Measurements from ENCODE around the gene PTS.
"Not testable (repeated sequence)": the region's sequence is repeated elsewhere in the genome, so short reads cannot be mapped to it uniquely, and the experiment has no call there.

The PTS gene

DNA sequence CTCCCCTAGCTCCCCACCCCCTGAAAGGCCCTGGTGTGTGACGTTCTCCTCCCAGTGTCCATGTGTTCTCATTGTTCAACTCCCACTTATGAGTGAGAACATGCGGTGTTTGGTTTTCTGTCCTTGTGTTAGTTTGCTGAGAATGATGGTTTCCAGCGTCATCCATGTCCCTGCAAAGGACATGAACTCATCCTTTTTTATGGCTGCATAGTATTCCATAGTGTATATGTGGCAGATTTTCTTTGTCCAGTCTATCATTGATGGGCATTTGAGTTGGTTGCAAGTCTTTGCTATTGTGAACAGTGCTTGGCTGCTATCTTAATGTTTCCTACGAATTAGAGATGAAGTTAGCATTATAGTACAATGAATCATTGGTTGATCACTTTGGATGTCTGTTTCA is 27.1 kb upstream of the PTS start:
- not testable (repeated sequence) for H3K4me1 ChIP-seq (ENCODE audit: control insufficient read depth, insufficient read depth, low read length); H3K9me3 ChIP-seq (ENCODE audit: control insufficient read depth, insufficient read depth, low read length); H3K36me3 ChIP-seq (ENCODE audit: control insufficient read depth, insufficient read depth, low read length); H3K9ac ChIP-seq (ENCODE audit: low read depth, low read length); H3K27me3 ChIP-seq (ENCODE audit: control insufficient read depth, insufficient read depth, low read length); H3K27ac ChIP-seq (ENCODE audit: low read depth, low read length); H3K4me3 ChIP-seq (ENCODE audit: low read depth, low read length)

- Histone ChIP-seq H3K9me3 (ENCODE audit: control insufficient read depth, insufficient read depth, low read length) (no peaks in the 10 kb centered on the region), H3K27me3 (ENCODE audit: control insufficient read depth, insufficient read depth, low read length) (no peaks in the 10 kb centered on the region), H3K36me3 (ENCODE audit: control insufficient read depth, insufficient read depth, low read length) (no peaks in the 10 kb centered on the region), H3K4me1 (ENCODE audit: control insufficient read depth, insufficient read depth, low read length) (no peaks in the 10 kb centered on the region), H3K9ac (ENCODE audit: low read depth, low read length) (no peak overlapping the region), H3K4me3 (ENCODE audit: low read depth, low read length) (no peak overlapping the region), H3K27ac (ENCODE audit: low read depth, low read length) (no peak overlapping the region)
Observed at GRCh38 chr11:112200252-112200651, 26.0 kb upstream of the PTS start.

DNA sequence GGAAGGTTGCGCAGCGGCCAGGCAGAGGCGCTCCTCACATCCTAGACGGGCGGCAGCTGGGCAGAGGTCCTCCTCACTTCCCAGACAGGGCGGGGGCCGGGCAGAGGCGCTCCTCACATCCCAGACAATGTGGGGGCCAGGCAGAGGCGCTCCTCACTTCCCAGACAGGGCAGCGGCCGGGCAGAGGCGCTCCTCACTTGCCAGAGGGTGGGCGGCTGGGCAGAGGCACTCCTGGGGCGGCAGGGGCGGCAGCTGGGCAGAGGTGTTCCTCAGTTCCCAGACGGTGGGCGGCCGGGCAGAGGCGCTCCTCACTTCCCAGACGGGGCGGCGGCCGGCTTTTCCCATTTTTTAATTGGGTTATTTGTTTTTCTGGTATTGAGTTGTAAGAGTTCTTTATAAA is 20.2 kb upstream of the PTS start:
- Histone ChIP-seq H3K9me3 (ENCODE audit: control insufficient read depth, insufficient read depth, low read length) (no peaks in the 10 kb centered on the region), H3K36me3 (ENCODE audit: control insufficient read depth, insufficient read depth, low read length) (no peaks in the 10 kb centered on the region), H3K4me3 (ENCODE audit: low read depth, low read length) (no peak overlapping the region), H3K27ac (ENCODE audit: low read depth, low read length) (no peak overlapping the region), H3K9ac (ENCODE audit: low read depth, low read length) (no peak overlapping the region), H3K4me1 (ENCODE audit: control insufficient read depth, insufficient read depth, low read length) (no peaks in the 10 kb centered on the region), H3K27me3 (ENCODE audit: control insufficient read depth, insufficient read depth, low read length) (no peaks in the 10 kb centered on the region)

GRCh38 chr11:112210890-112211289 is 15.3 kb upstream of the PTS start:
- no peaks in the 10 kb centered on the region for H3K36me3 ChIP-seq (ENCODE audit: control insufficient read depth, insufficient read depth, low read length)
- H3K4me1 ChIP-seq (ENCODE audit: control insufficient read depth, insufficient read depth, low read length): no peaks in the 10 kb centered on the region
- no peak overlapping the region for H3K27ac ChIP-seq (ENCODE audit: low read depth, low read length)
- H3K27me3 ChIP-seq (ENCODE audit: control insufficient read depth, insufficient read depth, low read length): no peaks in the 10 kb centered on the region
- H3K9me3 ChIP-seq (ENCODE audit: control insufficient read depth, insufficient read depth, low read length): no peaks in the 10 kb centered on the region
- H3K4me3 ChIP-seq (ENCODE audit: low read depth, low read length): no peak overlapping the region
- H3K9ac ChIP-seq (ENCODE audit: low read depth, low read length): no peak overlapping the region

DNA sequence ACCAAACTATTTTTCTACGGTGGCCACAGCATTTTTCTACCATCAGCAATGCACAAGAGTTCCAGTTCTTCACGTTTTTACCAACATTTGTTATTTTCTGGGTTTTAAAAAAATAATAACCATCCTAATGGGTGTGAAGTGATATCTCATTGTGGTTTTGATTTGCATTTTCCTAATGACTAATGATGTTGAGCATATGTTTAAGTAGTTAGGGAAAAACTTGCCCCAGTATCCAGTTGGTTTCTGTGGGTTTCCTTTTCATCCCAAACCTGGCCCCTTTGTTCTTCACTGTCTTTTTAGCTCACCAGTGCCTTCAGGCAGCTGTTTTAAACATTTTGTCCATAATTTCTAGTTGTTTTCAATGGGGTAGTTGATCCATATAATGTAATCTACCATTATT is 14.7 kb upstream of the PTS start:
- H3K9me3 ChIP-seq (ENCODE audit: control insufficient read depth, insufficient read depth, low read length): no peaks in the 10 kb centered on the region
- no peaks in the 10 kb centered on the region for H3K27me3 ChIP-seq (ENCODE audit: control insufficient read depth, insufficient read depth, low read length)
- no peak overlapping the region for H3K27ac ChIP-seq (ENCODE audit: low read depth, low read length)
- no peaks in the 10 kb centered on the region for H3K4me1 ChIP-seq (ENCODE audit: control insufficient read depth, insufficient read depth, low read length)
- no peak overlapping the region for H3K9ac ChIP-seq (ENCODE audit: low read depth, low read length)
- H3K4me3 ChIP-seq (ENCODE audit: low read depth, low read length): no peak overlapping the region
- H3K36me3 ChIP-seq (ENCODE audit: control insufficient read depth, insufficient read depth, low read length): no peaks in the 10 kb centered on the region

DNA sequence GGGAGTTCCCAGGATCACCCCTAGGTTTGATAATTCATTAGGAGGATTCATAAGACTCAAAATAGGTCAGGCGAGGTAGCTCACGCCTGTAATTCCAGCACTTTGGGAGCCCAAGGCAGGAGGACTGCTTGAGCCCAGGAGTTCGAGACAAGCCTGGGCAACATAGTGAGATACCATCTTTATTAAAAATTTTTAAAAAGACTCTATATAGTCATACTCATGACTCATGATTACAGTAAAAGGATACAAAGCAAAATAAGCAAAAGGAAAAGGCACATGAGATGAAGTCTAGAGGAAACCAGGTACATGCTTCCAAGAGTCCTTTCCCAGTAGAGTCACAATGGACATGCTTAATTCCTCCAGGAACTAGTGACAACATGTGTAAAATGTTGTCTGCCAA is 13.9 kb upstream of the PTS start:
- Histone ChIP-seq H3K4me1 (ENCODE audit: control insufficient read depth, insufficient read depth, low read length) (no peaks in the 10 kb centered on the region), H3K9me3 (ENCODE audit: control insufficient read depth, insufficient read depth, low read length) (no peaks in the 10 kb centered on the region), H3K27me3 (ENCODE audit: control insufficient read depth, insufficient read depth, low read length) (no peaks in the 10 kb centered on the region), H3K36me3 (ENCODE audit: control insufficient read depth, insufficient read depth, low read length) (no peaks in the 10 kb centered on the region), H3K27ac (ENCODE audit: low read depth, low read length) (no peak overlapping the region), H3K4me3 (ENCODE audit: low read depth, low read length) (no peak overlapping the region), H3K9ac (ENCODE audit: low read depth, low read length) (no peak overlapping the region)

DNA sequence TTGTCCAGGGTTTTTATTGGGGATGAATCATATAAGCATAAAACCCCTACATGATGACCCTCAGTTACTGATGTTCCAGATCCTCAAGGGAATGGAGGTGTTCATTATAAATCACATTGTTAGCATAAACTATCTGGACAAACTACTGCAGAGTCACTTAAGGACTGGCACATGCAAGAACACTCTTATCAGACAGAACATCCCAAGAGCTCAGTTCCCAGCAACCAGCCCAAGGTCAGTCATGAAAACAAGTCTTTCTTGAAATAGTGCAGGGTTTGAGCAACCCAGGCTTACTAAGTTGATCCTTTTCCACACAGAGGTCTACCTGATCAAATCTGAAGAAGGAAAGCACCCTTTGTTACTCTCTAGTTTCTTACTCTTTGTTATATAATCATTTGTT is 13.5 kb upstream of the PTS start:
- no peak overlapping the region for H3K27ac ChIP-seq (ENCODE audit: low read depth, low read length)
- H3K9ac ChIP-seq (ENCODE audit: low read depth, low read length): no peak overlapping the region
- no peaks in the 10 kb centered on the region for H3K9me3 ChIP-seq (ENCODE audit: control insufficient read depth, insufficient read depth, low read length)
- H3K4me1 ChIP-seq (ENCODE audit: control insufficient read depth, insufficient read depth, low read length): no peaks in the 10 kb centered on the region
- no peak overlapping the region for H3K4me3 ChIP-seq (ENCODE audit: low read depth, low read length)
- no peaks in the 10 kb centered on the region for H3K36me3 ChIP-seq (ENCODE audit: control insufficient read depth, insufficient read depth, low read length)
- H3K27me3 ChIP-seq (ENCODE audit: control insufficient read depth, insufficient read depth, low read length): no peaks in the 10 kb centered on the region

DNA sequence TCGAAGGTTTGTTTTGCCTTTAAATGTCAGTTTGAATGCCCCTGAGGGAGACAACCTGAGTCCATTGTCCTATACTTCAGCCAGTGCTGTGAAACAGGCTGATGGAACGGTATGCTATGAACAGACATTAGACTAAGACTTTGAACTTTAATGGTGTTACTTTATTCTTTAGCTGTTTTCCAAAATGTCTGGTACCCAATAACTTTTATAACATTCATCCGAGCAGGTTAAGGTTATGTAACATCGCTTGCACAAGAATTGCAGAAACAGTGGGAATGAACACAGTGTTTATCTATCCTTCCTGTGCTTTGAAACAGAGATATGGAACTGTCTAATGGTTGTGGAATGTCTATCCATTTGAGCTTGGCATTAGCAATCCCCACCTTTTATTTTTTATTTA is 12.5 kb upstream of the PTS start:
- Histone ChIP-seq H3K27me3 (ENCODE audit: control insufficient read depth, insufficient read depth, low read length) (no peaks in the 10 kb centered on the region), H3K36me3 (ENCODE audit: control insufficient read depth, insufficient read depth, low read length) (no peaks in the 10 kb centered on the region), H3K27ac (ENCODE audit: low read depth, low read length) (no peak overlapping the region), H3K4me1 (ENCODE audit: control insufficient read depth, insufficient read depth, low read length) (no peaks in the 10 kb centered on the region), H3K4me3 (ENCODE audit: low read depth, low read length) (no peak overlapping the region), H3K9me3 (ENCODE audit: control insufficient read depth, insufficient read depth, low read length) (no peaks in the 10 kb centered on the region), H3K9ac (ENCODE audit: low read depth, low read length) (no peak overlapping the region)

DNA sequence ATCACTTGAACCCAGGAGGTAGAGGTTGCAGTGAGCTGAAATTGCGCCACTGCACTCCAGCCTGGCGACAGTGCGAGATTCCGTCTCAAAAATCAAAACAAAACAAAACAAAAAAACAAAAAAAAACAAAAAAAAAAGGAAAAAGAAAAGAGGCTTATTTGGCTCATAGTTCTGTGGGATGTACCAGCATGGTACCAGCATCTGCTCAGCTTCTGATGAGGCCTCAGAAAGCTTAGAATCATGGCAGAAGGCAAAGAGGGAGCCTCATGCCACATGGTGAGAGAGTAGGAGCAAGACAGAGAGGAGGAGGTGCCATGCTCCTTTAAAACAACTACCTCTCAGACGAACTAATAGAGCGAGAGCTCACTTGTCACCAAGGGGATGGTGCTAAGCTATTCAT is 10.6 kb upstream of the PTS start:
- Histone ChIP-seq H3K4me3 (ENCODE audit: low read depth, low read length) (no peak overlapping the region), H3K27ac (ENCODE audit: low read depth, low read length) (no peak overlapping the region), H3K36me3 (ENCODE audit: control insufficient read depth, insufficient read depth, low read length) (no peaks in the 10 kb centered on the region), H3K4me1 (ENCODE audit: control insufficient read depth, insufficient read depth, low read length) (no peaks in the 10 kb centered on the region), H3K9ac (ENCODE audit: low read depth, low read length) (no peak overlapping the region), H3K27me3 (ENCODE audit: control insufficient read depth, insufficient read depth, low read length) (no peaks in the 10 kb centered on the region), H3K9me3 (ENCODE audit: control insufficient read depth, insufficient read depth, low read length) (no peaks in the 10 kb centered on the region)

DNA sequence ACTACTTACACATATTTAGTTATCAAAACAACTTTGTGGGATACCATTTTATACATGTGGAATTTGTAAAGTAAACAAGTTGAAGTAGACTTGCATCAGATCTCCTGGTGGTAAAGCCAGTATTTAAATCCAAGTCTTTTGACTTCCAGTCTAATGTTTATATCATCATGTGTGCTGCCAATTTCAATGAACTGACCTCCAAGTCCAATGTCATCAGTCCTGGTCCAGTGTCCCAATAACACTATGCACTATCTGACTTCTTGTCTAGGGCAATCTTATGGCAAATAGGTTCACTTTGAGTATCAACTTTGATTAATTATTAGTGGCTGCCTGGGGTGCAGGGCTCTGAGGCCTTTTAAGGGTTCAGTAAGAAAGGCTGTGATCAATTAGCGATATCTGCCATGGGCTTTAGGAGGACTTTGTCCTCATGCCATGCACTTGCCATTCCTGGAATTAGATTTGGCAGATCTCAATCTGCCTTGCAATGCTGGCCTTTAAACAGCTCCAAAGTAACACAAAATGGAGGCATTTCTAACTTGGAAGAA is 9.6 kb upstream of the PTS start:
- Histone ChIP-seq H3K4me1 (ENCODE audit: control insufficient read depth, insufficient read depth, low read length) (no peaks in the 10 kb centered on the region), H3K27me3 (ENCODE audit: control insufficient read depth, insufficient read depth, low read length) (no peaks in the 10 kb centered on the region), H3K27ac (ENCODE audit: low read depth, low read length) (no peak overlapping the region), H3K36me3 (ENCODE audit: control insufficient read depth, insufficient read depth, low read length) (no peaks in the 10 kb centered on the region), H3K4me3 (ENCODE audit: low read depth, low read length) (no peak overlapping the region), H3K9ac (ENCODE audit: low read depth, low read length) (no peak overlapping the region), H3K9me3 (ENCODE audit: control insufficient read depth, insufficient read depth, low read length) (no peaks in the 10 kb centered on the region)

- no peaks in the 10 kb centered on the region for H3K36me3 ChIP-seq (ENCODE audit: control insufficient read depth, insufficient read depth, low read length)
- no peaks in the 10 kb centered on the region for H3K9me3 ChIP-seq (ENCODE audit: control insufficient read depth, insufficient read depth, low read length)
- H3K4me3 ChIP-seq (ENCODE audit: low read depth, low read length): no peak overlapping the region
- no peak overlapping the region for H3K9ac ChIP-seq (ENCODE audit: low read depth, low read length)
- no peak overlapping the region for H3K27ac ChIP-seq (ENCODE audit: low read depth, low read length)
- no peaks in the 10 kb centered on the region for H3K4me1 ChIP-seq (ENCODE audit: control insufficient read depth, insufficient read depth, low read length)
- H3K27me3 ChIP-seq (ENCODE audit: control insufficient read depth, insufficient read depth, low read length): peaks cover 5% of the 10 kb centered on the region
Observed at GRCh38 chr11:112219476-112220232, 6.6 kb upstream of the PTS start.

Measured in HUES48 (cell line).